K562 (cell line): Measurements from ENCODE around the gene PTPRR. TPM values are rescaled to one million over a fixed set of nuclear protein-coding genes. Genes with fewer than 3 reads are reported as not detected.

Experiments
- polyA plus RNA-seq, 8 experiments: library from polyadenylated mRNA; depleted of rRNA in 4 of 8; stranded (reverse) in 5 of 8; unstranded in 3 of 8; fragments of >200 nt; fragmentation: Nextera tagmentation in 2 of 8; fragmentation: Illumina TruSeq in 1 of 8; extraction: Ambion mirVana in 2 of 8; extraction: Trizol in 1 of 8; gene quantifications; 2 replicates each; pipeline versions ENCODE4 v1.2.1 to v1.2.3, GENCODE V29; 2011 to 2014; ENCODE audit warnings: inconsistent platforms in 1 of 8, missing spikeins in 1 of 8
- total RNA-seq, 7 experiments: library from RNA; depleted of rRNA in 6 of 7; stranded (reverse); fragments of >200 nt in 6 of 7; fragmentation: Illumina TruSeq in 2 of 7; extraction: Trizol in 2 of 7; gene quantifications; 2 replicates each; pipeline versions ENCODE4 v1.2.1 to v1.2.3, GENCODE V29; 2011 to 2021; ENCODE audit warnings: low replicate concordance in 1 of 7
- TF ChIP-seq, protein P1 (sequence below), 2 experiments: fragments of 450-650 bp; formaldehyde crosslinking in 1 of 2; IDR thresholded peaks; 2 replicates each; pipeline versions ENCODE4 v1.4.0 to v1.6.1; 2014 to 2020; ENCODE audit warnings: mild to moderate bottlenecking in 2 of 2, borderline replicate concordance in 1 of 2, low read depth in 1 of 2
- TF ChIP-seq, protein P2 (sequence below), 3 experiments: IDR thresholded peaks in 2 of 3; conservative IDR thresholded peaks in 1 of 3; 2 replicates each; pipeline ENCODE4 v1.5.1; 2011 to 2012; ENCODE audit warnings: low read length in 3 of 3, mild to moderate bottlenecking in 3 of 3, control low read depth in 2 of 3, improper control_type of control experiment in 1 of 3, inconsistent platforms in 1 of 3, low read depth in 1 of 3, mixed read lengths in 1 of 3, moderate library complexity in 1 of 3; ENCODE audit not compliant: insufficient read depth in 2 of 3

PTPRR gene
- total and polyA plus RNA-seq, 9 of the 15 experiments (the other 6 are each of a cell fraction or from before 2014, with no cell fraction given), result 6.6 to 41.7 (median 12.3) TPM

DNA sequence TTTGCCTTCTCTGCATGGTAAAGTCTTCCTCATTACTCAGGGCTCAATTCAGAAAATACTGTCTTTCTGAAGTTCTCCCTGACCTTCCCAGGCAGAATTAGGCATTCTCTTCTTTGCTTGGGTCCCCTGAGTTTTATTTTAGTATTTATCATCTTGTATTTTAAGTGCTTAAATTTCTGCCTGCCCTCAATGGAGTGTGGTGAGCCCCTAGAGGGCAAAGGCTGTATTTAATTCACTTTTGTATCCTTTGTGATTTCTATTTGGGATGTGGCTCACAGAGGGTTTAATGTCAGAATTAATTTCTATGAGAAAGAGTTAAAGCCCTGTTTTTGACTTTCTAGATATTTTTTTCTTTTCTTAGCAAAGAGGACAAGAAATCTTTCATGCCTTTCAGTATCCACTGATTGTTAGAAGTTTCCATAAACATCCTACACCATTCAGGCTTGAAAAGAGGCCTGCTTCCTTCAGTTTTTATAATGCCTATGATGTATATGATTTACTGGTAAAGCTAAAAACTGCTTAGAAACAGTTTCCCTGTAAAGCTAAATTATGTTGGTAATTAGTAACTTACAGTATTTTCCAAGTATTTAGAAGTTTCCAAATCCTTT is 227.8 kb downstream of the PTPRR start (continued):
- TF ChIP-seq, protein P1, sequence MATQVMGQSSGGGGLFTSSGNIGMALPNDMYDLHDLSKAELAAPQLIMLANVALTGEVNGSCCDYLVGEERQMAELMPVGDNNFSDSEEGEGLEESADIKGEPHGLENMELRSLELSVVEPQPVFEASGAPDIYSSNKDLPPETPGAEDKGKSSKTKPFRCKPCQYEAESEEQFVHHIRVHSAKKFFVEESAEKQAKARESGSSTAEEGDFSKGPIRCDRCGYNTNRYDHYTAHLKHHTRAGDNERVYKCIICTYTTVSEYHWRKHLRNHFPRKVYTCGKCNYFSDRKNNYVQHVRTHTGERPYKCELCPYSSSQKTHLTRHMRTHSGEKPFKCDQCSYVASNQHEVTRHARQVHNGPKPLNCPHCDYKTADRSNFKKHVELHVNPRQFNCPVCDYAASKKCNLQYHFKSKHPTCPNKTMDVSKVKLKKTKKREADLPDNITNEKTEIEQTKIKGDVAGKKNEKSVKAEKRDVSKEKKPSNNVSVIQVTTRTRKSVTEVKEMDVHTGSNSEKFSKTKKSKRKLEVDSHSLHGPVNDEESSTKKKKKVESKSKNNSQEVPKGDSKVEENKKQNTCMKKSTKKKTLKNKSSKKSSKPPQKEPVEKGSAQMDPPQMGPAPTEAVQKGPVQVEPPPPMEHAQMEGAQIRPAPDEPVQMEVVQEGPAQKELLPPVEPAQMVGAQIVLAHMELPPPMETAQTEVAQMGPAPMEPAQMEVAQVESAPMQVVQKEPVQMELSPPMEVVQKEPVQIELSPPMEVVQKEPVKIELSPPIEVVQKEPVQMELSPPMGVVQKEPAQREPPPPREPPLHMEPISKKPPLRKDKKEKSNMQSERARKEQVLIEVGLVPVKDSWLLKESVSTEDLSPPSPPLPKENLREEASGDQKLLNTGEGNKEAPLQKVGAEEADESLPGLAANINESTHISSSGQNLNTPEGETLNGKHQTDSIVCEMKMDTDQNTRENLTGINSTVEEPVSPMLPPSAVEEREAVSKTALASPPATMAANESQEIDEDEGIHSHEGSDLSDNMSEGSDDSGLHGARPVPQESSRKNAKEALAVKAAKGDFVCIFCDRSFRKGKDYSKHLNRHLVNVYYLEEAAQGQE (IDR thresholded peaks at IDR 0.05; ENCODE audit: borderline replicate concordance), result 0 out of 2 replicates have a peak, but pooled peaks have one; percentile 3
- TF ChIP-seq, protein P1 (CRISPR knock-in tag; IDR thresholded peaks at IDR 0.05; ENCODE audit: low read depth), result no peak
- TF ChIP-seq, protein P2, sequence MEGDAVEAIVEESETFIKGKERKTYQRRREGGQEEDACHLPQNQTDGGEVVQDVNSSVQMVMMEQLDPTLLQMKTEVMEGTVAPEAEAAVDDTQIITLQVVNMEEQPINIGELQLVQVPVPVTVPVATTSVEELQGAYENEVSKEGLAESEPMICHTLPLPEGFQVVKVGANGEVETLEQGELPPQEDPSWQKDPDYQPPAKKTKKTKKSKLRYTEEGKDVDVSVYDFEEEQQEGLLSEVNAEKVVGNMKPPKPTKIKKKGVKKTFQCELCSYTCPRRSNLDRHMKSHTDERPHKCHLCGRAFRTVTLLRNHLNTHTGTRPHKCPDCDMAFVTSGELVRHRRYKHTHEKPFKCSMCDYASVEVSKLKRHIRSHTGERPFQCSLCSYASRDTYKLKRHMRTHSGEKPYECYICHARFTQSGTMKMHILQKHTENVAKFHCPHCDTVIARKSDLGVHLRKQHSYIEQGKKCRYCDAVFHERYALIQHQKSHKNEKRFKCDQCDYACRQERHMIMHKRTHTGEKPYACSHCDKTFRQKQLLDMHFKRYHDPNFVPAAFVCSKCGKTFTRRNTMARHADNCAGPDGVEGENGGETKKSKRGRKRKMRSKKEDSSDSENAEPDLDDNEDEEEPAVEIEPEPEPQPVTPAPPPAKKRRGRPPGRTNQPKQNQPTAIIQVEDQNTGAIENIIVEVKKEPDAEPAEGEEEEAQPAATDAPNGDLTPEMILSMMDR (IDR thresholded peaks at IDR 0.05 in 2 of 3, conservative IDR thresholded peaks at IDR 0.05 in 1 of 3; ENCODE audit: insufficient read depth in 2 of 3, low read depth in 1 of 3, low read length in 3 of 3), result peak; percentile 33 to 64 (median 43); a peak in 3 of 6 replicates
- TF ChIP-seq, all 486 proteins: peak for 4
